OCI-LY3 (cell line): ENCODE measurements around the gene KAZN.

Experiments used
- H2AFZ ChIP-seq: fragments of 200-600, 300-600 bp; shearing (Covaris generic); 2 replicates; pipeline ENCODE4 v1.6.0; 2014; ENCODE audit warnings: antibody characterized with exemption, low read depth, low read length
- H3K27ac ChIP-seq: fragments of 200-600, 300-600 bp; sonication (generic); 2 replicates; pipeline ENCODE4 v1.5.1; 2014; ENCODE audit warnings: mild to moderate bottlenecking, low read length, moderate library complexity, mixed read lengths
- H3K27me3 ChIP-seq: fragments of 200-600, 300-600 bp; sonication (generic); 2 replicates; pipeline ENCODE4 v1.6.1; 2014; ENCODE audit warnings: low read depth, low read length, mixed read lengths
- H3K36me3 ChIP-seq: fragments of 200-600, 300-600 bp; sonication (generic); replicated peaks from 2 replicates; pipeline ENCODE3; 2014; ENCODE audit warnings: low read depth, low read length, mixed read lengths
- H3K4me1 ChIP-seq: fragments of 300-600, 200-600 bp; sonication (generic); 2 replicates; pipeline ENCODE4 v1.6.1; 2014; ENCODE audit warnings: low read length, mixed read lengths
- H3K4me2 ChIP-seq: fragments of 200-600, 300-600 bp; sonication (generic); 2 replicates; pipeline ENCODE4 v1.6.1; 2014; ENCODE audit warnings: low read length, mixed read lengths
- H3K4me3 ChIP-seq: fragments of 300-600, 200-600 bp; sonication (generic); 2 replicates; pipeline ENCODE4 v1.5.1; 2014; ENCODE audit warnings: antibody characterized with exemption, mild to moderate bottlenecking, low read length, moderate library complexity
- H3K79me2 ChIP-seq: fragments of 300-600, 200-600 bp; shearing (Covaris generic); 2 replicates; pipeline ENCODE4 v1.6.1; 2014; ENCODE audit warnings: mild to moderate bottlenecking, low read length, mixed read lengths
- H3K9ac ChIP-seq: fragments of 300-600, 200-600 bp; shearing (Covaris generic); 2 replicates; pipeline ENCODE4 v1.6.0; 2014; ENCODE audit warnings: mild to moderate bottlenecking, low read length, moderate library complexity
- H3K9me3 ChIP-seq: fragments of 200-600, 300-600 bp; shearing (Covaris generic); 2 replicates; pipeline ENCODE4 v1.6.1; 2014; ENCODE audit warnings: low read length, mixed read lengths; ENCODE audit not compliant: insufficient read depth
- H4K20me1 ChIP-seq: fragments of 200-600, 300-600 bp; sonication (generic); 2 replicates; pipeline ENCODE4 v1.6.1; 2016; ENCODE audit warnings: low read length, mixed read lengths; ENCODE audit not compliant: insufficient read depth
- EZH2phosphoT487 ChIP-seq: fragments of 200-600 bp; shearing (Covaris generic); IDR thresholded peaks from 2 replicates; pipeline ENCODE4 v1.6.1; 2018; ENCODE audit warnings: antibody characterized with exemption, mixed run types, low read depth
- TF ChIP-seq, protein P1 (sequence below): fragments of 200-600, 300-600 bp; sonication (generic); IDR thresholded peaks from 2 replicates; pipeline ENCODE4 v1.5.1; 2014; ENCODE audit warnings: antibody characterized with exemption, low read length, low read depth

The KAZN gene

GRCh38 chr1:14552246-14552965 lies 46.1 kb upstream of the KAZN start:
- TF ChIP-seq EZH2phosphoT487, result no peak
- TF ChIP-seq, protein P1, sequence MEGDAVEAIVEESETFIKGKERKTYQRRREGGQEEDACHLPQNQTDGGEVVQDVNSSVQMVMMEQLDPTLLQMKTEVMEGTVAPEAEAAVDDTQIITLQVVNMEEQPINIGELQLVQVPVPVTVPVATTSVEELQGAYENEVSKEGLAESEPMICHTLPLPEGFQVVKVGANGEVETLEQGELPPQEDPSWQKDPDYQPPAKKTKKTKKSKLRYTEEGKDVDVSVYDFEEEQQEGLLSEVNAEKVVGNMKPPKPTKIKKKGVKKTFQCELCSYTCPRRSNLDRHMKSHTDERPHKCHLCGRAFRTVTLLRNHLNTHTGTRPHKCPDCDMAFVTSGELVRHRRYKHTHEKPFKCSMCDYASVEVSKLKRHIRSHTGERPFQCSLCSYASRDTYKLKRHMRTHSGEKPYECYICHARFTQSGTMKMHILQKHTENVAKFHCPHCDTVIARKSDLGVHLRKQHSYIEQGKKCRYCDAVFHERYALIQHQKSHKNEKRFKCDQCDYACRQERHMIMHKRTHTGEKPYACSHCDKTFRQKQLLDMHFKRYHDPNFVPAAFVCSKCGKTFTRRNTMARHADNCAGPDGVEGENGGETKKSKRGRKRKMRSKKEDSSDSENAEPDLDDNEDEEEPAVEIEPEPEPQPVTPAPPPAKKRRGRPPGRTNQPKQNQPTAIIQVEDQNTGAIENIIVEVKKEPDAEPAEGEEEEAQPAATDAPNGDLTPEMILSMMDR, result no peak
- H2AFZ ChIP-seq, result no peak overlapping the region
- H3K4me2 ChIP-seq, result no peak overlapping the region
- no peaks in the 10 kb centered on the region for H3K4me1 ChIP-seq
- H3K27me3 ChIP-seq, result no peaks in the 10 kb centered on the region
- H3K9me3 ChIP-seq, result no peaks in the 10 kb centered on the region
- H3K4me3 ChIP-seq, result no peak overlapping the region
- no peaks in the 10 kb centered on the region for H4K20me1 ChIP-seq
- no peak overlapping the region for H3K9ac ChIP-seq
- H3K27ac ChIP-seq, result no peak overlapping the region
- no peaks in the 10 kb centered on the region for H3K79me2 ChIP-seq
- H3K36me3 ChIP-seq, result no peaks in the 10 kb centered on the region

DNA sequence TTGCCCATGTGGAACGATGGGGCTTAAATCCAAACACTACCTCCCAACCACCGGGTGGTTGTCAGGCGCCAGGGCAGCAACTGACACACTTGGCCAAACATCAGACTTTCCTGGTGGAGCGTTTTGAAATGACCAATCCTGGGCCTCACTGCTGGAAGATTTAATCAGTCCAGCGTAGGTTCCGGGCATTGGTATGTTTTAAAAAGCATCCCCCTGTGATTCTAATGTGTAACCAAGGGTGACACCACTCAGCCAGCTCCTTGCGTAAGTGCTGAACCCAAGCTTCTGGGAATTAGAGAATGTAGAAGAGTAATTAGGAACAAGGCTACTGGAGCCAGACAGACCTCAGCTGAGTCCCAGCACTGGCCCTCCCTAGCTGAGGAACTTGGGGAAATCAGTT lies 44.8 kb upstream of the KAZN start:
- H3K9me3 ChIP-seq, result no peaks in the 10 kb centered on the region
- TF ChIP-seq EZH2phosphoT487, result no peak
- H3K27me3 ChIP-seq, result no peaks in the 10 kb centered on the region
- H4K20me1 ChIP-seq, result no peaks in the 10 kb centered on the region
- H3K36me3 ChIP-seq, result no peaks in the 10 kb centered on the region
- no peak overlapping the region for H3K9ac ChIP-seq
- H3K4me1 ChIP-seq, result no peaks in the 10 kb centered on the region
- H3K4me2 ChIP-seq, result no peak overlapping the region
- H3K79me2 ChIP-seq, result no peaks in the 10 kb centered on the region
- no peak overlapping the region for H3K4me3 ChIP-seq
- H3K27ac ChIP-seq, result no peak overlapping the region
- no peak overlapping the region for H2AFZ ChIP-seq

GRCh38 chr1:14555091-14555490 lies 43.4 kb upstream of the KAZN start:
- Histone ChIP-seq H3K9me3 (no peaks in the 10 kb centered on the region), H3K27ac (no peak overlapping the region), H4K20me1 (no peaks in the 10 kb centered on the region), H3K4me3 (no peak overlapping the region), H3K36me3 (no peaks in the 10 kb centered on the region), H3K79me2 (no peaks in the 10 kb centered on the region), H3K4me1 (no peaks in the 10 kb centered on the region), H3K27me3 (no peaks in the 10 kb centered on the region), H3K4me2 (no peak overlapping the region), H2AFZ (no peak overlapping the region), H3K9ac (no peak overlapping the region)
- TF ChIP-seq, protein P1, result no peak

- no peak overlapping the region for H3K9ac ChIP-seq
- H3K4me2 ChIP-seq, result no peak overlapping the region
- H2AFZ ChIP-seq, result no peak overlapping the region
- H4K20me1 ChIP-seq, result no peaks in the 10 kb centered on the region
- H3K4me3 ChIP-seq, result no peak overlapping the region
- no peak overlapping the region for H3K27ac ChIP-seq
- H3K9me3 ChIP-seq, result no peaks in the 10 kb centered on the region
- no peaks in the 10 kb centered on the region for H3K4me1 ChIP-seq
- no peak for TF ChIP-seq EZH2phosphoT487
- TF ChIP-seq, protein P1, result no peak
- no peaks in the 10 kb centered on the region for H3K79me2 ChIP-seq
- no peaks in the 10 kb centered on the region for H3K36me3 ChIP-seq
- no peaks in the 10 kb centered on the region for H3K27me3 ChIP-seq
These were observed 37.3 kb upstream of the KAZN start for GRCh38 chr1:14561014-14561693.
